ENCODE measurements around the gene CUTC.

Gene CUTC

GRCh38 chr10:99732033-99732842 is at the start of gene CUTC, which contains the start of gene COX15:
Gene CUTC, plus strand, starts transcription at chr10:99732234. Its CDS starts 115 bp downstream, at chr10:99732349.
Gene COX15, minus strand, starts transcription at chr10:99732127. Its CDS starts 78 bp downstream, at chr10:99732049.
- TF ChIP-seq CTCF (IDR thresholded peaks at IDR 0.05; ENCODE audit: insufficient read depth, low read depth, low read length, missing control alignments) = peak; percentile 61
- DNase-seq (ENCODE audit: low read depth) = peak; percentile 97
- H3K4me3 ChIP-seq (ENCODE audit: low read length) = peak within 1 kb of the TSS; percentile 98

DNA sequence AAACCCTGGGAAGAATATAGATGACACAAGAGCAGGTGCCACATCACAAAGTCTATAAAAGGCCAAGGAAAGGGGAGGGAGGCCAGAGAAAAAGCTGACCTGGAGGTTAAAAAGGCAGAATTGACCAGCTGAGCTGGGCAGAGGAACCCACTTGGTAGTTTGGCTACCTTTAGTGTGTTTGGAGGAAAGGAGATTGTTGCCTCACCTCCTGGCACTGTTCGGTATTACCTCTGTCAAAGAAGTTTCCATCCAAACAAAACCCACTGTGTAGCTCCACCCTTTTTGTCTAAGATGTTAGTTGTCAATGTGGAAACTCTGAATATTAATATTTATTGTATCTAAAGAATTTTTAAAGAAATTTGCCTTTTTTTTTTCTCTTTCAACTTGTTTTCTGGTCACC is 49.3 kb upstream of the CUTC start:
- DNase-seq (ENCODE audit: low read depth) = peak; percentile 62
- TF ChIP-seq CTCF (IDR thresholded peaks at IDR 0.05; ENCODE audit: insufficient read depth, low read depth, low read length, missing control alignments) = peak; percentile 63
- no peak overlapping the region for H3K4me3 ChIP-seq (ENCODE audit: low read length)

GRCh38 chr10:99685597-99685967 is 46.5 kb upstream of the CUTC start:
- peak; percentile 97 for DNase-seq (ENCODE audit: low read depth)
- TF ChIP-seq CTCF (IDR thresholded peaks at IDR 0.05; ENCODE audit: insufficient read depth, low read depth, low read length, missing control alignments) = no peak
- no peak overlapping the region for H3K4me3 ChIP-seq (ENCODE audit: low read length)

DNA sequence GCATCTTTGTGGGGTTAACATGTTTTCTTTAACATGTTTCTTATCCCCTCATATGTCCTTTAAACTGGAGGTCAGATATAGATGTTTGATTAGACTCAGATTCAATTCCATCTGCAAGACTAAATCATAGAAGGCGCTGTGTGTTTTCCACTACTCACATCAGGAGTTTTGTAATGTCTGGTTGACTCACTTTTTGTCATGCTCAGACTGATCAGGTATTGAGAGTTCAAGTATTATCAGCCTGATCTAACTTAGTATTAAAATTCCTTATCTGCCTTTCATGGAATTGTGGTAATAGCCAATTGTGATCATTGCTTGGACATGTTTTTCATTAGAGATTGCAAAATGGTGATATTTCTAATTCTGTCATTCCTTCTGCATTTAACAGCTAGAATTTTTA is 42.6 kb upstream of the CUTC start:
- DNase-seq (ENCODE audit: low read depth) = peak; percentile 86
- no peak overlapping the region for H3K4me3 ChIP-seq (ENCODE audit: low read length)
- TF ChIP-seq CTCF (IDR thresholded peaks at IDR 0.05; ENCODE audit: insufficient read depth, low read depth, low read length, missing control alignments) = no peak

DNA sequence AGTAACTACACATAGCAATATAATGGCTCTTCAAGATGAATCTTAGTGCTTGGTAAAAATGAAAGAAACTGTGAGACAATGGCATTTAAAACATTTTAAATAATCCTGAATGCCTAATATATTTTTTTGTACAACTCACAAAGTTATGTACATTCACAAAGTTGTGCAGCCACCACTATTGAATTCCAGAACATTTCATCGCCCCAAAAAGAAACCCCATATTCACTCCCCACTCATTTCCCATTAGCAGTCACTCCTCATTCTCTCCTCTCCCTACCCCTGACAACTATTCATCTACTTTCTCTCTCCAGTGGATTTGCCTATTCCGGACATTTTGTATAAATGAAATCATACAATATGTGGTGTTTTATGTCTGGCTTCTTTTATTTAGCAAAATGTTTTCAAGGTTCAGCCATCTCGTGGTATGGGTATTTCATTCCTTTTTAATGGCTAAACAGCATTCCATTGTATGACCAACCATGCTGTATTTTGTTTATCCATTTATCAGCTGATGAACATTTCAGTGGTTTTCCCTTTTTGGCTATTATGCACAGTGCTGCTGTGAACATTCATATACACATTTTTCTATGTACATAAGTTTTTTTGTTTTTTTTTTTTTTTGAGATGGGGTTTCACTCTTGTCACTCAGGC is 38.0 kb upstream of the CUTC start:
- H3K4me3 ChIP-seq (ENCODE audit: low read length) = no peak overlapping the region
- DNase-seq (ENCODE audit: low read depth) = peak; percentile 16
- TF ChIP-seq CTCF (IDR thresholded peaks at IDR 0.05; ENCODE audit: insufficient read depth, low read depth, low read length, missing control alignments) = no peak

DNA sequence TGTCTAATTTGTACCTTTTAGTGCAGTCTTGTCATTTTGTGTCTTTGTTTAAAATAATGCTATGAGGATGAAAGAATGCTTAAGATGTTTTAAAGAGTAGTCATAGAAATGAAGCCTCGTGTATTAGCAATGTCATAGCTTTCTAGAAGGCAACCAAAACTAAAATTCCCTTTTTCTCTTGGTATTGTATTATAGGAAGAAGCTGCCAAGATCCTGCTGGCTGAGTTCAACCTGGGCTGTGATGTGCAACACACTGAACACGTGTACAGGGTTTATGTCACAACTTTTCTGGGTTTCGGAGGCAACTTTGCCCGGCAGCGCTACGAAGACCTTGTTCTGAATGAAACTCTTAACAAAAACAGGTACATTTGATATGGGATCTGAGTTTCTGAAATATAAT is 36.3 kb upstream of the CUTC start:
- TF ChIP-seq CTCF (IDR thresholded peaks at IDR 0.05; ENCODE audit: insufficient read depth, low read depth, low read length, missing control alignments) = no peak
- H3K4me3 ChIP-seq (ENCODE audit: low read length) = no peak overlapping the region
- DNase-seq (ENCODE audit: low read depth) = no peak

Data from epithelial cell of esophagus (primary cell).